NB4 (cell line): ENCODE results near the gene TRAP1.

ENCODE experiments used
- MAX ChIP-seq: IDR thresholded peaks from 2 replicates; pipeline ENCODE4 v1.6.1; 2011; ENCODE audit warnings: low read depth, low read length
- MYC ChIP-seq: IDR thresholded peaks from 2 replicates; pipeline ENCODE4 v1.6.1; 2011; ENCODE audit warnings: low read depth, low read length
- POLR2A ChIP-seq: IDR thresholded peaks from 2 replicates; pipeline ENCODE4 v1.6.1; 2011; ENCODE audit warnings: mild to moderate bottlenecking; ENCODE audit not compliant: insufficient read length; ENCODE audit errors: extremely low read depth
- TF ChIP-seq, protein P1 (sequence below): IDR thresholded peaks from one replicate; pipeline ENCODE4 v1.5.1; 2012; ENCODE audit warnings: low read depth, low read length

DNA sequence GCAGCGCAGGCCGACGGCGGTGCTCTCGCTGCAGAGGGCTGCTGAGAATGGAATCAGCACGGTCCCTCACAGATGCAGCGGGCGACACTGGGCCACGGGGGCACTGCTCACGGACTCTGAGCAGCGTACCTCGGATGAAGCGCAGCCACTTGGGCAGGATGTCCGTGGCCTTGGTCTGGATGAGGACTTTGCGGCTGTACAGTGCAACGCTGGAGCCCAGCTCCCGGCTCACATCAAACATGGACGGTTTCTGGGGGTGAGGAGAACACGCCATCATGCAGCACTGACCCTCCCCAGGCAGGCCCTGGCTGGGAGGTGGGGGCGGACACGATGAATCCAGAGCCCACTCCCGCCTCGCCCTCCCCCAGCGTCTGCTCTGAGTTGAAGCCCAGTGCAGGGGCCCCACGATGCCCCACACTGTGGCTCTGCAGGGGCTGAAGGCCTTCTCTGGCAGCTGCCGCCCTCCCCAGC is 44.7 kb downstream of the TRAP1 start:
- TF ChIP-seq, protein P1, sequence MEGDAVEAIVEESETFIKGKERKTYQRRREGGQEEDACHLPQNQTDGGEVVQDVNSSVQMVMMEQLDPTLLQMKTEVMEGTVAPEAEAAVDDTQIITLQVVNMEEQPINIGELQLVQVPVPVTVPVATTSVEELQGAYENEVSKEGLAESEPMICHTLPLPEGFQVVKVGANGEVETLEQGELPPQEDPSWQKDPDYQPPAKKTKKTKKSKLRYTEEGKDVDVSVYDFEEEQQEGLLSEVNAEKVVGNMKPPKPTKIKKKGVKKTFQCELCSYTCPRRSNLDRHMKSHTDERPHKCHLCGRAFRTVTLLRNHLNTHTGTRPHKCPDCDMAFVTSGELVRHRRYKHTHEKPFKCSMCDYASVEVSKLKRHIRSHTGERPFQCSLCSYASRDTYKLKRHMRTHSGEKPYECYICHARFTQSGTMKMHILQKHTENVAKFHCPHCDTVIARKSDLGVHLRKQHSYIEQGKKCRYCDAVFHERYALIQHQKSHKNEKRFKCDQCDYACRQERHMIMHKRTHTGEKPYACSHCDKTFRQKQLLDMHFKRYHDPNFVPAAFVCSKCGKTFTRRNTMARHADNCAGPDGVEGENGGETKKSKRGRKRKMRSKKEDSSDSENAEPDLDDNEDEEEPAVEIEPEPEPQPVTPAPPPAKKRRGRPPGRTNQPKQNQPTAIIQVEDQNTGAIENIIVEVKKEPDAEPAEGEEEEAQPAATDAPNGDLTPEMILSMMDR = no peak
- no peak for TF ChIP-seq MAX
- TF ChIP-seq POLR2A = no peak
- no peak for TF ChIP-seq MYC
